Stimulated activated CD8-positive, alpha-beta memory T cell treated with anti-CD3 and anti-CD28 coated beads, Interleukin-4, amount 100 ng/mL, for 1 hour (primary cell): ENCODE data around the gene EEA1.

Experiments used
- DNase-seq, 2 donors: peaks; one replicate each; pipeline ENCODE4 v3.0.0-alpha.2; 2020; ENCODE audit warnings: low read depth in 2 of 2, low spot score in 1 of 2

EEA1 gene

GRCh38 chr12:92938638-92939037, 9.5 kb upstream of the EEA1 start:
- DNase-seq: no peak

GRCh38 chr12:92938018-92938417, 8.9 kb upstream of the EEA1 start:
- DNase-seq: no peak

- DNase-seq: no peak
These were observed 4.5 kb upstream of the EEA1 start for GRCh38 chr12:92933606-92934005.

GRCh38 chr12:92930421-92930820, 1.3 kb upstream of the EEA1 start:
- no peak for DNase-seq

GRCh38 chr12:92929983-92930382, 888 bp upstream of the EEA1 start:
- DNase-seq: no peak

DNA sequence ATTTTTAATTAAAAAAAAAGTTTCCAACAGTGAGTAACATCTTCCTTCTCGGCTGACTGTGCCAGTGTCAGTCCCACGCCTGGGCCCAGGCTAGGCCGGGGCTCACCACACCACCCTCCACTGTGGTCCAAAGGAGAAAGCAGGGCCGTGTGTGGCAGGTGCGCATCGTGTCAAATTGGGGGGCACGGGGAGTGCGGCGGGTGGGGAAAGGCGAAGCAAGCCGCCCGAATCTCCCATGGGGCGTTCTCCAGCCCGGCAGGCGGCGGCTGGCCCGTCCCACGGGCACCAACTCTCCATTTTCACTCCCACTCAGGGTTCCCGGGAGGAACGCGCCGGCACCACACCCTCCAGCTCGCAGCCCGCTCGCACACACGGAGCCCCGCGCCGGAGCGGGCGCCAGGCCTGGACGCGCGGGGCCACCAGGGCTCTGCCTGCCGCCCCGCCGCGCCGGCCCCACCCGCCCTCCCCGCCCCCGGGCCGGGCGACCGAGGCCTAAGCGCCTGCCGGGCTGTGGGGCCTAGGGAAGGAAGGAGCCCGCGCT, 604 bp downstream of the EEA1 start:
- peak; percentile 9 to 25 for DNase-seq

- DNase-seq: no peak
These were observed 1.4 kb downstream of the EEA1 start for GRCh38 chr12:92927436-92928281.

DNA sequence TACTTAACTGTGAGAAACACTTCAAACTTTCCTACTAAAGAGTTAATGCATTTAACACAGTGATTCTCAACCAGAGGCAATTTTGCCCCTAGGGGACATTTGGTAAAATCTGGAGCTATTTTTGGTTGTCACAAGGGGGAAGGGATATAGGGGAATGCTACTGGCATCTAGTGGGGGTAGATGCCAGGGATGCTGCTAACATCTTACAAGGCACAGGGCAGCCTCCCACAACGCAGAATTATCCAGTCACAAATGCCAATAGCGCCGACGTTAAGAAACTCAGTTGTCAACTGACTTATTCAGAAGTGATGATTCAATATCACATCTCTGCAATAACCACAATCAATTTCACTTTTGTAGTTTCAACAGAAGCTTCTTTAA, 2.0 kb downstream of the EEA1 start:
- peak; percentile 9 for DNase-seq

DNA sequence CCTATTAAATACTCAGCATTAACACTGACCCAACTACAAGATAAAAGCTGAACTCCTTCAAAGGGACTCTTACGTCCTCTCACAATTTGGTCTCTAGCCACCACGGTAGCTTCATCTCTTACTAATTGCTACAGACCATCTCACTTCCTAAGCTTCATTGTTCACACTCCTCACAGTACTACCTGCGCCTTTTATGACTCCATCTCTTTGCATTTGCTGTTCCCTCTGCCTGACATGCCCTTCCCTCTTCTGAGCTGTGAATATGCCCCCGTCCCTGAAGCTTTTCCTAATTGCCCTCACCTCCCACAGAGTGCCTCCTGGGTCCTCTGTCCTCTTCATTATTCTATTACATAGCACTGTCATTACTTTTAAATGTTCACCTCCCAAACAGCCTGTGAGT, 2.5 kb downstream of the EEA1 start:
- no peak for DNase-seq

DNA sequence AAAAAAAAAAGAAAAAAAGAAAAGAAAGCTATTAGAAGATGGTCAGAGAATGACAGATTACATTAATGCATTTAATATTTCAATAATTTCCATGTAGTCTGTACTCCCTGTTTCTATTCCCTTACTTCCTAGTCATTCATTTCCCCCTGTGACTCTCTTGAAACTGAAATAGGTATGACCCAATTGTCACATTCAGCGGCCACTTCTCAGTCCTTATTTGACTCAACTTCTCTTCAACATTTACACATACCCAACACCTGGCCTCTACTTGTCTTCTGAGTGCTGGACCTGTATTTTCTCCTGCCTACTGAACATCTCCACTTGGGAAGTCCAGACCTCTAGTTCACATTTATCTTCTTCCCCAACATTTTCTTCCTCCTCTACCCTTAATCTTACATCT, 7.2 kb downstream of the EEA1 start:
- DNase-seq: no peak

DNA sequence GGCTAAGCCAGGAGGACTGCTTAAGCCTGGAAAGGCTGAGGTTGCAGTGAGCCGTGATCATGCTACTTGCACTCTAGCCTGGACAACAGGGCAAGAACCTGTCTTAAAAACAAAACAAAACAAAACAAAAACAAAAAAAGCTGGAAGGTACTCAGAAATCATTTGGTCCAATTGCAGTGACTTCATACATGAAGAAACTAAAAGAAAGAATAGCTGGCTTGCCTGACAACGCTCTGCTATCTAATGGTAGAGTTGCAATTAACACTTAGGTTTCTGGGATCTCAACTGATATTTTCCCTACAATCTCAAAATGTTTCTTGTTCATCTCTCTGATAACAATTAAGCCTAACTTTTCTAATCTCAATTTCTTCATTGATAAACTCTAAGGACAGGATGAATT, 13.7 kb downstream of the EEA1 start:
- DNase-seq: no peak

DNA sequence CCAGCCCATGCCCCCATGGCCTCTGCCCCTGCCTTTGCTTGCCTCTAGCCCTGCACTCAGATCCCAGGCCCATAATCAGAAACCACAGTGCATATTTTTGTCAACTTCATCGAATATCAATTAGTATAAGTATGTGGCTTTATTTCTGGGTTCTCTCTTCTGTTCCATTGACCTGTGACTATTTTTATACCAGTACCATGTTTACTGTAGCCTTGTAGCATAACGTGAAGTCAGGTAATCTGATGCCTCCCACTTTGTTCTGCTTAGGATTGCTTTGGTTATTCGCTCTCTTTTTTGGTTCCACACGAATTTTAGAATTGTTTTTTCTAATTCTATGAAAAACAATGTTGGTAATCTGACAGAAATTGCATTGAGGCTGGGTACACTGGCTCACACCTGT, 14.9 kb downstream of the EEA1 start:
- DNase-seq: no peak

DNA sequence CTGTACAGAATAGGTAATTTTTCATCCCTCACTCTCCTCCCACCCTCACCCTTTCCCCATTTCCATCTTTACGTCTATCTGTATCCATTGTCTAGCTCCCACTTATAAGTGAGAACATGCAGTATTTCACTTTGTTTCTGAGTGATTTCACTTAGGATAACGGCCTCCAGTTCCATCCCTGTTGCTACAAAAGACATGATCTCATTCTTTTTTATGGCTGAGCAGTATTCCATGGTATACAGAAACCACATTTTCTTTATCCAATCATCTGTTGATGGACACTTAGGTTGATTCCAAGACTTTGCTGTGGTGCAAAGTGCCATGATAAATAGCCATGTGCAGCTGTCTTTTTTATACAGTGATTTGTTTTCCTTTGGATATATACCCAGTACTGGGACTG, 16.4 kb downstream of the EEA1 start:
- no peak for DNase-seq

GRCh38 chr12:92912052-92912451, 17.0 kb downstream of the EEA1 start:
- no peak for DNase-seq

GRCh38 chr12:92911339-92911738, 17.8 kb downstream of the EEA1 start:
- DNase-seq: no peak

DNA sequence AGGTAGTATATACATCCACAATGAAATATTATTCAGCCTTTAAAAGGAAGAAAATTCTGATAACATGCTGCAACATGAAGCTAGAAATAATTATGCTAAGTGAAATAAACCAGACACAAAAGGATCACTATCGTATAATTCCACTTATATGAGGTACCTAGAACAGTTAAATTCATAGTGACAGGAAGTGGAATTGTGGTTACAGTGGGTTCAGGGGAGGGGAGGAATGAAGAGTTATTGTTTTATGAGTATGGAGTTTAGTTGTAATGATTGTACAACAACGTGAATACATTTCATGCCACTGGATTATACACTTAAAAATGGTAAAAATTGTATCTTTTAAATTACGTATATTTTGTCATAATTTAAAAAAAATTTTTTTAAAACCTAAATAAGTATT, 21.0 kb downstream of the EEA1 start:
- DNase-seq: no peak

GRCh38 chr12:92905811-92906554, 23.1 kb downstream of the EEA1 start:
- no peak for DNase-seq

DNA sequence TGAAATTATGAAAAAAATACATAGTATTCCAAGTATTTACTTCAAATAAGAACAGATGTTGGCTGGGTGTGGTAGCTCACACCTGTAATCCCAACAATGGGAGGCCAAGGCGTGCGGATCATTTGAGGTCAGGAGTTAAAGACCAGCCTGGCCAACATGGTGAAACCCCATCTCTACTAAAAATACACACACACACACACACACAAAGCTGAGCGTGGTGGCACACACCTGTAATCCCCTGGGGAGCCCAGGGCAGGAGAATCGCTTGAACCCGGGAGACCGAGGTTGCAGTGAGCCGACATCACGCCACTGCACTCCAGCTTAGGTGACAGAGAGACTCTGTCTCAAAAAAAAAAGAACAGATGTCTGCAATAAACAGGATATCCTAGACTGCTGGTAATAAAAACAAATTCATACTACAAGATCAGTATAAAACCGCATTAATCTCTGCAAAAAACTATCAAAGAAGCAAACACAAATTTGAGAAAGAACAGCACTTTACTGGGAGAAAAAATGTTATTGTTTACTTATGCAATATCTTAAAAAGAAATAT, 23.8 kb downstream of the EEA1 start:
- DNase-seq: no peak

- no peak for DNase-seq
These were observed 28.2 kb downstream of the EEA1 start for GRCh38 chr12:92900941-92901340.

- no peak for DNase-seq
These were observed 29.6 kb downstream of the EEA1 start for GRCh38 chr12:92899386-92900001.

DNA sequence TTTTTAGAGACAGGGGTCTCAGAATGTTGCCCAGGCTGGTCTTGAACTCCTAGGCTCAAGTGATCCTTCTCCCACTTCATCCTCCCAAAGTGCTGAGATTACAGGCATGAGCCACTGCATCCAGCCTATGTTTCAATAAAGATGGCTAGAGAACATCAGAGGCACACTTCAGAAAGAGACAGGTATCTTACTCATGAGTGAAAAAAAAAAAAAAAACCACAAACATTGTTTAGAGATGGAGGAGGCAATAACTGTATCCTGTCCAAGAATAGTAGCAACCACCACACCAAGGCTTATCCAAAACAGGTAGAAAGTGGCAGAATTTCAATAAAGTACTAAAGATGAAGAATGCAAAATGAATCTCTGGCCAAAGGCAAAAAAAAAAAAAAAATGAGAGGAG, 30.3 kb downstream of the EEA1 start:
- DNase-seq: no peak

- DNase-seq: no peak
These were observed 31.3 kb downstream of the EEA1 start for GRCh38 chr12:92897844-92898243.
